Right lobe of liver (tissue), 4 donors: ENCODE data around the gene ITPK1.

Experiments
- CTCF ChIP-seq, 4 donors: fragments of 200-600 bp in 3 of 4; fragments of 450-650 bp in 1 of 4; IDR thresholded peaks; one replicate each; pipeline versions ENCODE4 v1.5.1 to v1.8.0; 2016 to 2022; ENCODE audit warnings: antibody characterized with exemption in 4 of 4, mild to moderate bottlenecking in 2 of 4
- POLR2A ChIP-seq: fragments of 450-650 bp; IDR thresholded peaks from one replicate; pipeline ENCODE4 v1.6.1; 2017; ENCODE audit warnings: antibody characterized with exemption, mild to moderate bottlenecking
- donor health status: DM: no; HTN: no; CAD: no.
- donor health status: DM: no; HTN: no; CAD: no.
- donor health status: DM: no; HTN: yes; CAD: no.

DNA sequence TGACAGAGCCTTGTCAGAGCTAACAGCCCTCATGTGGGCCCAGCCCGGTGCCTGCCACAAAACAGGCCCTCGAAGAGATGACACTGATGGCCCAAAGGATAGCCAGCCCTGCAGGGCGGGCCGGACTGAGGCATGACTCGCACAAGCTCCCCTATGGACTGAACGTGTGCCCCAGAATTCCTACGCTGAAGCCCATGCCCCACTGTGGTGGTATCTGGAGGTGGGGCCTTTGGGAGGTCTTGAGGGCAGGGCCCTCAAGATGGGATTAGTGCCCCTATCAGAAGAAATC lies 154.2 kb downstream of the ITPK1 start:
- TF ChIP-seq CTCF (IDR thresholded peaks at IDR 0.05) (no peak), POLR2A (no peak)
